Measurements from ENCODE around the gene SNRNP27.
"Not testable (repeated sequence)": the region's sequence is repeated elsewhere in the genome, so short reads cannot be mapped to it uniquely, and the experiment has no call there.

Gene SNRNP27

DNA sequence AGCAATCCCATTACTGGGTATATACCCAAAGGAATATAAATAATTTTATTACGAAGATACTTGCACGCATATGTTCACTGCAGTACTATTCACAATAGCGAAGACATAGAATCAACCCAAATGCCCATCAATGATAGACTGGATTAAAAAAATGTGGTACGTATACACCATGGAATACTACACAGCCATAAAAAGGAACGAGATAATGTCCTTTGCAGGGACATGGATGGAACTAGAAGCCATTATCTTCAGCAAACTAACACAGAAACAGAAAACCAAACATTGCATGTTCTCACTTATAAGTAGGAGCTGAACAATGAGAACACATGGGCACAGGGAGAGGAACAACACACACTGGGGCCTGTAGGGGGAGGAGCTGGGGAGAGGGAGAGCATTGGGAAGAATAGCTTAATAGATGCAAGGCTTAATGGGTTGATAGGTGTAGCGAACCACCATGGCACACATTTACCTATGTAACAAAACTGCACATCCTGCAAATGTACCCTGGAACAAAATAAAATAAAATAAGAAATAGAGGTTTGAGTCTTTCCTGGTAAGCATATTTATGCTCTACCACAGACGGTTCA is 825 bp upstream of the SNRNP27 start:
- H3K27ac ChIP-seq (ENCODE audit: low read length); H3K9ac ChIP-seq (ENCODE audit: low read length); H3K27me3 ChIP-seq (ENCODE audit: control insufficient read depth, insufficient read depth, low read length); H3K4me1 ChIP-seq (ENCODE audit: control insufficient read depth, low read depth, low read length); H3K9me3 ChIP-seq (ENCODE audit: control insufficient read depth, low read depth, low read length): not testable (repeated sequence)
- peaks cover 21% of the 10 kb centered on the region for H3K36me3 ChIP-seq (ENCODE audit: control insufficient read depth, low read depth, low read length)
- H3K4me3 ChIP-seq (ENCODE audit: low read length), result peak overlapping the region; percentile 91

DNA sequence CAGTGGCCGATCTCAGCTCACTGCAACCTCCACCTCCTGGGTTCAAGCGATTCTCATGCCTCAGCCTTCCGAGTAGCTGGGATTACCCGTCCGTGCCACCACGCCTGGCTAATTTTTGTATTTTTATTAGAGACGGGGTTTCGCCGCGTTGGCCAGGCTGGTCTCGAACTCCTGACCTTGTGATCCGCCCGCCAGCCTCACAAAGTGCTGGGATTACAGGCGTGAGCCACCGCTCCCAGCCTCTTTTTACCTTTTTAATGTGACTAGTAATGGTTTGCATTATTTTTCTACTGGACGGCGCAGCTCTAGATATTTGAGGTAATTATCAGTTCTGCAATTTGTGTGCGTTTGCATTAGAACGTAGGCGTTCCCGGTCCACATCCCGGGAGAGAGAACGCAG is 981 bp downstream of the SNRNP27 start:
- H3K4me1 ChIP-seq (ENCODE audit: control insufficient read depth, low read depth, low read length); H3K27ac ChIP-seq (ENCODE audit: low read length); H3K9me3 ChIP-seq (ENCODE audit: control insufficient read depth, low read depth, low read length); H3K27me3 ChIP-seq (ENCODE audit: control insufficient read depth, insufficient read depth, low read length): not testable (repeated sequence)
- Histone ChIP-seq H3K4me3 (ENCODE audit: low read length) (peak overlapping the region; percentile 91), H3K9ac (ENCODE audit: low read length) (peak overlapping the region; percentile 87), H3K36me3 (ENCODE audit: control insufficient read depth, low read depth, low read length) (peaks cover 32% of the 10 kb centered on the region)

DNA sequence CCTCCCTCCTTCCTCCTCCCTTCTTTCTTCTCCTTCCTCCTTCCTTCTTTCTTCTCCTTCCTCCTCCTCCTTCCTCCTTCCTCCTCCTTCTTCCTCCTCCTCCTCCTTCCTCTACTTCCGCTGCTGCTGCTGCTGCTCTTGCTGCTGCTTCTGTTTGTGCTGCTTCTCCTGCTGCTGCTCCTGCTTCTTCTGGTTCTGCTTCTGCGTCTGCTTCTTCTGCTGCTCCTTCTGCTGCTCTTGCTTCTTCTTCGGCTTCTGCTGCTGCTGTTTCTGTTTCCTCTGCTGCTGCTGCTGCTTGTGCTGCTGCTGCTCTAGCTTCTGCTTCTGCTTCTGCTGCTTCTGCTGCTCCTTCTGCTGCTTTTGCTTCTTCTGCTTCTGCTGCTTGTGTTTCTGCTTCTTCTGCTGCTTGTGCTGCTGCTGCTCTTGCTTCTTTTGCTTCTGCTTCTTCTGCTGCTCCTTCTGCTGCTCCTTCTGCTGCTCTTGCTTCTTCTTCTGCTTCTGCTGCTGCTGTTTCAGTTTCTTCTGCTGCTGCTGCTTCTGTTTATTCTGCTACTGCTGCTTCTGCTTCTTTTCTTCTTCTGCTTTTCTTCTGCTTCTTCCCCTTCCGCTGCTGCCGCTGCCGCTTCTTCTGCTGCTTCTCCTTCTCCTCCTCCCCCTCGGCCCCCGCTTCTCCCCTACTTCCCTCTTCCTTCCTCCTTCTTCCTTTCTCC is 8.6 kb downstream of the SNRNP27 start:
- H3K36me3 ChIP-seq (ENCODE audit: control insufficient read depth, low read depth, low read length), result peaks cover 57% of the 10 kb centered on the region
- no peaks in the 10 kb centered on the region for H3K27me3 ChIP-seq (ENCODE audit: control insufficient read depth, insufficient read depth, low read length)
- H3K9me3 ChIP-seq (ENCODE audit: control insufficient read depth, low read depth, low read length), result no peaks in the 10 kb centered on the region
- H3K4me1 ChIP-seq (ENCODE audit: control insufficient read depth, low read depth, low read length), result no peaks in the 10 kb centered on the region
- no peak overlapping the region for H3K27ac ChIP-seq (ENCODE audit: low read length)
- no peak overlapping the region for H3K4me3 ChIP-seq (ENCODE audit: low read length)
- H3K9ac ChIP-seq (ENCODE audit: low read length), result no peak overlapping the region

DNA sequence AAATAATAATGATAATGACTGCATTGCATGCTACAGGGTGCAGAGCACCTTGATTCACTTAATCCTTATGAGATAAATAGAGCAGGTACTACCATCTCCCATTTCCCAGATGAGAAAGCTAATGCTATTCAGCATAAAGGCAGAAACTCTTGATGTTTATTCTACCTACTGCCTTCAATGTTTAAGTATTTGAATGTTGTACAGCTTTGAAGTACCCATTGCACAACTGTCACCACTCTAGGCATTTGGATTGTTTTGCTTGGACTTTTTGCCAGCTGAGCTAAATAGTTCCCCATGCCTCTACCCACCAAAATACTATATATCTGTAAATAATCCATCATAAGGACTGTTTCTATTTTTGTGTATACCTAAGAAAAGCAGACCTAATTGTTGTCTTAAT is 13.5 kb downstream of the SNRNP27 start:
- Histone ChIP-seq H3K27me3 (ENCODE audit: control insufficient read depth, insufficient read depth, low read length) (no peaks in the 10 kb centered on the region), H3K27ac (ENCODE audit: low read length) (no peak overlapping the region), H3K4me3 (ENCODE audit: low read length) (no peak overlapping the region), H3K4me1 (ENCODE audit: control insufficient read depth, low read depth, low read length) (no peaks in the 10 kb centered on the region), H3K9me3 (ENCODE audit: control insufficient read depth, low read depth, low read length) (no peaks in the 10 kb centered on the region), H3K9ac (ENCODE audit: low read length) (no peak overlapping the region), H3K36me3 (ENCODE audit: control insufficient read depth, low read depth, low read length) (peaks cover 44% of the 10 kb centered on the region)

DNA sequence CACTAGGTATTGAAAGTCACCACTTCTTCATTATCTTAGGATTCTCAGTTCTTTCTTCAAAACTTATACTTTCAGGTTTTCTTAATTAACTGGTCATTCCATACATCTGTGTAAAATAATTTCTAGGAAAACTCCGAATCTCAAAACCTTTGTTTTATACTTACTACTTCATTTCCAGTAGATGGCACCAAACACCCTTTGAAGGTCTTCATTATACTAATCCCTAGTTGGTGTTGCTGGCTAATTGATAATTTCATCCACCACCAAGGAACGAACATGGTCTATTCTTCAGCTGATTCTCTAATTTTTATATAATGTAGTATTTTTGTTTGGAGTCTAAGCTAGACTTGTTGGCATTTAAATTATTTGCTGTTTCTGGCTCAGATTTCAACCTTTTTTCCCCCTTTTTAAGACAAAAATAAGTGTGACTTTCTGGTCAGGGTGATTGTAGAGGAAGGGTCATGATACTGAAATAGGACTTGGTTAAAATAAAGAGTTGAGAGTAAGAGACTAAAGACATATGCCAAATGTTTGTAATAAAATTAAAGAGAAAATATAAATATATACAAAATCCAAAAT is 18.3 kb downstream of the SNRNP27 start:
- H3K4me1 ChIP-seq (ENCODE audit: control insufficient read depth, low read depth, low read length), result no peaks in the 10 kb centered on the region
- no peak overlapping the region for H3K4me3 ChIP-seq (ENCODE audit: low read length)
- peaks cover 20% of the 10 kb centered on the region for H3K36me3 ChIP-seq (ENCODE audit: control insufficient read depth, low read depth, low read length)
- no peaks in the 10 kb centered on the region for H3K9me3 ChIP-seq (ENCODE audit: control insufficient read depth, low read depth, low read length)
- H3K9ac ChIP-seq (ENCODE audit: low read length), result no peak overlapping the region
- H3K27ac ChIP-seq (ENCODE audit: low read length), result no peak overlapping the region
- H3K27me3 ChIP-seq (ENCODE audit: control insufficient read depth, insufficient read depth, low read length), result peaks cover 8% of the 10 kb centered on the region

DNA sequence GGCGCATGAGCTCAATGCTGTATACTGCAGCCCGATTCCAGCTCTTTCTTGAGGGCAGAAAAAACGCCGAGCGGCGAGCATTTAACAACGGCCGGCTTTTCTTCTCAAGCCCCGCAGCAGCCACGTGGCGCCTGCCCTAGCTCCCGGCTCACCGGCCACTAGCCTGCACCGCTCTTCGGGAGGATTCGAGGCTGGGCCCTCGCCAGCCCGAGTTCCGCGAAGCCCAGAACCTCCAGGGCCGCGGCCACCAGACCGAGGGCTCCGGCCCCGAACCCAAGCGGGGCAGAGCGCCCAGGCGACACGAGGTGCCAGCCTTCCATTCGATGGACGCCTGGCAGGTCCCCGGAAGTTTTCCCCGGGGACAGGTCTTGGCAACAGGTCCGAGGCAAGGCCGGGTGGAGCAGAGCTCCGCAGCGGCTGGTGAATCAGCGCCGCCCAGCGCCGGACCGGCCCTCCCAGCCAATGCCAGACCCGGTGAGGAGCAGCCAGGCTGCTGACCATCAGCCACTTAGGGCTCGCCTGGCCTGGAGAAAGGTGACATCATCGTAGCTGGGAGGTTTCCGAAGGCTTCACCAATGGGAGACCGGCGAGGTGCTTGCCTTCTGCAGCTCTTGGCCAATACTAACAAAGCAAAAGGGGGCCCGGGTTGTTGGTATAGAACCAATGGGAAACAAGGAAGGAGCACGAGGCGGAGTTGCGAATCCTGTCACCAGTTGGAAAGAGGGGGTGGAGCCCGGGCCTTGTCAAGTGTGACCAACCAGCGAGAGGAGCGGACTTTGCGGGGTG is 20.6 kb downstream of the SNRNP27 start:
- Histone ChIP-seq H3K4me3 (ENCODE audit: low read length) (peak overlapping the region; percentile 72), H3K27me3 (ENCODE audit: control insufficient read depth, insufficient read depth, low read length) (peaks cover 8% of the 10 kb centered on the region), H3K4me1 (ENCODE audit: control insufficient read depth, low read depth, low read length) (no peaks in the 10 kb centered on the region), H3K9me3 (ENCODE audit: control insufficient read depth, low read depth, low read length) (no peaks in the 10 kb centered on the region), H3K36me3 (ENCODE audit: control insufficient read depth, low read depth, low read length) (peaks cover under 1% of the 10 kb centered on the region), H3K9ac (ENCODE audit: low read length) (peak overlapping the region; percentile 97), H3K27ac (ENCODE audit: low read length) (peak overlapping the region; percentile 90)

DNA sequence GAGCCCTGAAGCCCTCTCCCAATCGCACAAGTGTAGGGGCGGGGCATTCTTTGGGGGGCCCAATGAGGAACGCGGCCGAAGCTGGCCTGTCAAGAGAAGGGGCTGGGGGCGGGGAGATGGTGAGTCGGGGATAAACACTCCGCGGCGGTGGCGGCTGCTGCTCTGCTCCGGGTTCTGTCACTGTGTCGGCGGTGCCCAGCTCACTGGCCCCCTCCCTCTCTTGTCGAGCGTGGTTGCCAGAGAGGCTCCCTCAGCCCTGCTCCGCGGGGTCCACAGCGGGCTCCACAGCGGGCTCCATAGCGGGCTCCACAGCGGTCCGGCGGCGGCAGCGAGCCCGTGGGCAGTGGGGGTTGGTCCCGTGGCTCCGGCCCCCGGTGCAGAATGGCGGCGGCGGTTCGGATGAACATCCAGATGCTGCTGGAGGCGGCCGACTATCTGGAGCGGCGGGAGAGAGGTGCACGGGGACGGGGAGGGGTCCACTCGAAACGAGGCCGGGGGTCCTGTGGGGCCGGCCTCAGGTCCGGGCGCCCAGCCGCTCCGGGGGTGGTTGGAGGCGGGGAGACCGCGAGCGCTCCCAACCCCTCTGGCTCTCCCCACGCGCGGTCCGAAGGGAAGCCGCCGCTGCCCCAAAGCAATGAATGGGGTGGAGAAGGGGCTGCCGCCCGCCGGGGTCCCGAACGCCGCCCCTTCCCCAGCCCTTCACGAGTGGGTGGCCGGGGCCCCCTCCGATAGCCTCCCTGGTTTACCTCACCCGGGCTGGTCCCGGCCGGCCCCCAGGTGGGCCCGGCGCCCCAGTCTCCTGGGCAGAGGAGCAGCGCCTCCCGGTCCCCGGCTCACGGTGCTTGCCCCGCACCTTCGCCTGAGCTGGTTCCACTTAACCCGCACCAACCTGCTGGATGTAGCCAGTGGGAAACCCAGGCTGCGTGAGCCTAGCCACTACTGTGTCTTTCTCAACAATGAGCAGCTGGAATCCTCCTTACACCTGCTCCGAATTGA is 21.5 kb downstream of the SNRNP27 start, which contains the start of gene MXD1:
Gene MXD1, plus strand, starts transcription at position 160 of the 996 bp plus-strand sequence. Its CDS starts 222 bp downstream, at position 382.
- no peaks in the 10 kb centered on the region for H3K9me3 ChIP-seq (ENCODE audit: control insufficient read depth, low read depth, low read length)
- peak within 1 kb of the TSS; percentile 97 for H3K9ac ChIP-seq (ENCODE audit: low read length)
- peak within 1 kb of the TSS; percentile 72 for H3K4me3 ChIP-seq (ENCODE audit: low read length)
- H3K4me1 ChIP-seq (ENCODE audit: control insufficient read depth, low read depth, low read length), result no peaks in the 10 kb centered on the region
- H3K36me3 ChIP-seq (ENCODE audit: control insufficient read depth, low read depth, low read length), result no peaks in the 10 kb centered on the region
- peak within 1 kb of the TSS; percentile 90 for H3K27ac ChIP-seq (ENCODE audit: low read length)
- H3K27me3 ChIP-seq (ENCODE audit: control insufficient read depth, insufficient read depth, low read length), result peaks cover 8% of the 10 kb centered on the region

DNA sequence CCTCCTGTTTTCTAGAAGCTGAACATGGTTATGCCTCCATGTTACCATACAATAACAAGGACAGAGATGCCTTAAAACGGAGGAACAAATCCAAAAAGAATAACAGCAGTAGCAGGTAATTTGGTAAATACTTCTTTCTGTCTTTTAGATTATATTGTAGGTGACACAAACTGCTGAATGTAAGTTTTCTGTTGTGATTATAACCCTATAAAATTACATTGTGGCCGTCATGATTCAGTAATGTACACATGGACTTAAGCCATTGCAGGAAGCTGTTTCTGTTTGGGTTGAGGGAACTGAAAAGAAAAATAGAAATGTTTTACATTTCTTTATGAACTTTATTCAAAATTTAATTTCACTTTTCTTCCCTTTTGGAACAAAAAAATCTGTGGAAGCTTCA is 22.4 kb downstream of the SNRNP27 start:
- Histone ChIP-seq H3K27me3 (ENCODE audit: control insufficient read depth, insufficient read depth, low read length) (peaks cover 8% of the 10 kb centered on the region), H3K36me3 (ENCODE audit: control insufficient read depth, low read depth, low read length) (no peaks in the 10 kb centered on the region), H3K27ac (ENCODE audit: low read length) (no peak overlapping the region), H3K9ac (ENCODE audit: low read length) (no peak overlapping the region), H3K9me3 (ENCODE audit: control insufficient read depth, low read depth, low read length) (no peaks in the 10 kb centered on the region), H3K4me3 (ENCODE audit: low read length) (peak overlapping the region; percentile 68), H3K4me1 (ENCODE audit: control insufficient read depth, low read depth, low read length) (no peaks in the 10 kb centered on the region)

DNA sequence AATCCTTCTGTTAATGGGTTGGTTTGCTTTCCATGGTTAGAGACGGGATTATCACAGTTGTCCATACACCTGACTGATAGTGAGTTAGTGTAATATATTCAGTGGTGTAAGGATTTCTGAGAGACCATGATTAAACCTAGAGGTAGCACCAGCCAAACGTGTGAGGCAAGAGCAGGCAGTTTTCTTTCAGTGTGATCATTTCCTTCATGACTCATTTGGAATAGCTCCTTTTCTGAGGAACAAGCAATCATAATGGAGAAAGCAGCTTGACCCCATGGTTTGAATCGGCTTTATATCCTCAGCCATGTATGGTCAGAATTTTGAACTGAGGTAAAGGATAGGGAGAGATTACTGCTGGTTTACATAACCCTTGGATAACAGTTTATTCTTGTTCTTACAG is 24.1 kb downstream of the SNRNP27 start:
- no peaks in the 10 kb centered on the region for H3K36me3 ChIP-seq (ENCODE audit: control insufficient read depth, low read depth, low read length)

DNA sequence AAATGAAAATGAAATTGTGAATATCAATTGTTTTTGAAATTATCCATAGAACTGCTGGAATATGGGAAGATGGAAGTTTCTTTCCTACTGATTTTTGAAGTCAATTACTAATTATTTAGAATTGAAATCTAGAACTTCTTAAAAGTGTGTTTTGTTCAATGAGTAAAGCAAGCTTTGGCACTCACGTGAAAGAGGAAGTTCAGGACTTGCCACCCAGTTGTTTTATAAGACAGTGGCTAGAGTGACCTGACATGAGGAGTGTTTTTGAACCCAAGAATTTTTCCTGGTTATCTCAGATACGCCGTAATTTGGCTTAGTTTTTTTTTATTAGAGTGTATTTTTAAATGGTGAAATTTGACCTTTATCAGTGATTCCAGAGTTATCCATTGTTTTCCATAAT is 24.6 kb downstream of the SNRNP27 start:
- Histone ChIP-seq H3K4me3 (ENCODE audit: low read length) (no peak overlapping the region), H3K36me3 (ENCODE audit: control insufficient read depth, low read depth, low read length) (no peaks in the 10 kb centered on the region), H3K27ac (ENCODE audit: low read length) (no peak overlapping the region), H3K4me1 (ENCODE audit: control insufficient read depth, low read depth, low read length) (no peaks in the 10 kb centered on the region), H3K9ac (ENCODE audit: low read length) (no peak overlapping the region), H3K9me3 (ENCODE audit: control insufficient read depth, low read depth, low read length) (no peaks in the 10 kb centered on the region), H3K27me3 (ENCODE audit: control insufficient read depth, insufficient read depth, low read length) (peaks cover 8% of the 10 kb centered on the region)

More for the DNA sequence above, 24.1 kb downstream of the SNRNP27 start:
- Histone ChIP-seq H3K9me3 (ENCODE audit: control insufficient read depth, low read depth, low read length) (no peaks in the 10 kb centered on the region), H3K27me3 (ENCODE audit: control insufficient read depth, insufficient read depth, low read length) (peaks cover 8% of the 10 kb centered on the region), H3K9ac (ENCODE audit: low read length) (no peak overlapping the region), H3K27ac (ENCODE audit: low read length) (no peak overlapping the region), H3K4me3 (ENCODE audit: low read length) (no peak overlapping the region), H3K4me1 (ENCODE audit: control insufficient read depth, low read depth, low read length) (no peaks in the 10 kb centered on the region)
